Calu3 (cell line): ENCODE measurements around the gene SDR42E2. TPM values are rescaled to one million over a fixed set of nuclear protein-coding genes. Genes with fewer than 3 reads are reported as not detected.

Experiments
- BruUV-seq: library from RNA; stranded (reverse); fragments of 400-500 nt; replicated peaks from 2 replicates; lab custom pipeline; 2021; lab: Mats Ljungman, UMichigan
- CTCF ChIA-PET: fragments of 300-600 bp; sonication (Branson Sonifier 250); formaldehyde crosslinking; loops from one replicate; lab custom pipeline; 2022; ENCODE audit warnings: antibody characterized with exemption; lab: Charles Lee
- DNase-seq: peaks from one replicate; pipeline ENCODE4 v3.0.0; 2022
- H3K27ac Mint-ChIP-seq: one replicate; pipeline ENCODE4 v1.8.0; 2022; ENCODE audit warnings: mixed read lengths; ENCODE audit not compliant: unreplicated experiment
- H3K27me3 Mint-ChIP-seq: one replicate; pipeline ENCODE4 v1.8.0; 2022; ENCODE audit warnings: mixed read lengths; ENCODE audit not compliant: unreplicated experiment
- H3K36me3 Mint-ChIP-seq: one replicate; pipeline ENCODE4 v1.8.0; 2022; ENCODE audit warnings: mild to moderate bottlenecking, moderate library complexity, mixed read lengths; ENCODE audit not compliant: insufficient read depth, unreplicated experiment
- H3K4me1 Mint-ChIP-seq: one replicate; pipeline ENCODE4 v1.8.0; 2022; ENCODE audit warnings: mild to moderate bottlenecking, low read depth, mixed read lengths; ENCODE audit not compliant: unreplicated experiment
- H3K4me3 Mint-ChIP-seq: one replicate; pipeline ENCODE4 v1.8.0; 2022; ENCODE audit warnings: mild to moderate bottlenecking, low read depth, moderate library complexity, mixed read lengths; ENCODE audit not compliant: unreplicated experiment
- H3K9me3 Mint-ChIP-seq: one replicate; pipeline ENCODE4 v1.8.0; 2022; ENCODE audit warnings: low read depth, mixed read lengths; ENCODE audit not compliant: unreplicated experiment
- intact Hi-C: fragments of 100-400 bp; cut with micrococcal nuclease; formaldehyde crosslinking; loops from one replicate; pipeline ENCODE4 v1.10.0; 2022; ENCODE audit not compliant: unreplicated experiment
- total RNA-seq: library from RNA; stranded (reverse); gene quantifications from 2 replicates; pipeline ENCODE4 v1.2.3, GENCODE V29; 2022
- TF ChIP-seq, protein P1 (sequence below): fragments of 200-600 bp; IDR thresholded peaks from one replicate; pipeline ENCODE4 v1.8.0; 2022; ENCODE audit warnings: antibody characterized with exemption; ENCODE audit not compliant: unreplicated experiment

The SDR42E2 gene
- total RNA-seq, 1 experiment from 2014 or later = not detected

DNA sequence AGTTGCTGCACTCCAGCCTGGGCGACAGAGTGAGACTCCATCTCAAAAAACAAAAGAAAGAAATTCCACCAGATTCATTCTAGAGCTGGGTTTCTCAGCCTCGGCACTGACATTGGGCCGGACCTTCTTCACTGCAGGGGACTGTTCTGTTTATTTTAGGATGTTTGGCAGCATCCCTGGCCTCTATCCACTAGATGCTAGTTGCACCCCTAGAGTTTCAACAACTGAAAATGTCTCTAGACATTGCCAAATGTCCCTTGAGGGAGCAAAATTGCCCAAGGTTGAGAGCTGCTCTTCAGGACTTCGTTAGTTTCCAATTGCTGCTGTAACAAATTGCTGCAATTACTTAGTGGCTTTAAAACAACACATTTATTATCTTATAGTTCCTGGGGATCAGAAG is 50.9 kb downstream of the SDR42E2 start:
- TF ChIP-seq, protein P1, sequence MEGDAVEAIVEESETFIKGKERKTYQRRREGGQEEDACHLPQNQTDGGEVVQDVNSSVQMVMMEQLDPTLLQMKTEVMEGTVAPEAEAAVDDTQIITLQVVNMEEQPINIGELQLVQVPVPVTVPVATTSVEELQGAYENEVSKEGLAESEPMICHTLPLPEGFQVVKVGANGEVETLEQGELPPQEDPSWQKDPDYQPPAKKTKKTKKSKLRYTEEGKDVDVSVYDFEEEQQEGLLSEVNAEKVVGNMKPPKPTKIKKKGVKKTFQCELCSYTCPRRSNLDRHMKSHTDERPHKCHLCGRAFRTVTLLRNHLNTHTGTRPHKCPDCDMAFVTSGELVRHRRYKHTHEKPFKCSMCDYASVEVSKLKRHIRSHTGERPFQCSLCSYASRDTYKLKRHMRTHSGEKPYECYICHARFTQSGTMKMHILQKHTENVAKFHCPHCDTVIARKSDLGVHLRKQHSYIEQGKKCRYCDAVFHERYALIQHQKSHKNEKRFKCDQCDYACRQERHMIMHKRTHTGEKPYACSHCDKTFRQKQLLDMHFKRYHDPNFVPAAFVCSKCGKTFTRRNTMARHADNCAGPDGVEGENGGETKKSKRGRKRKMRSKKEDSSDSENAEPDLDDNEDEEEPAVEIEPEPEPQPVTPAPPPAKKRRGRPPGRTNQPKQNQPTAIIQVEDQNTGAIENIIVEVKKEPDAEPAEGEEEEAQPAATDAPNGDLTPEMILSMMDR = no peak
- H3K36me3 Mint-ChIP-seq = peaks cover 4% of the 10 kb centered on the region
- CTCF ChIA-PET = no interaction called here
- no peak overlapping the region for H3K4me3 Mint-ChIP-seq
- DNase-seq = no peak
- no TSS peak for BruUV-seq
- no peak overlapping the region for H3K27ac Mint-ChIP-seq
- H3K9me3 Mint-ChIP-seq = no peaks in the 10 kb centered on the region
- H3K27me3 Mint-ChIP-seq = no peaks in the 10 kb centered on the region
- intact Hi-C loops = no loop called here
- H3K4me1 Mint-ChIP-seq = peaks cover 27% of the 10 kb centered on the region

DNA sequence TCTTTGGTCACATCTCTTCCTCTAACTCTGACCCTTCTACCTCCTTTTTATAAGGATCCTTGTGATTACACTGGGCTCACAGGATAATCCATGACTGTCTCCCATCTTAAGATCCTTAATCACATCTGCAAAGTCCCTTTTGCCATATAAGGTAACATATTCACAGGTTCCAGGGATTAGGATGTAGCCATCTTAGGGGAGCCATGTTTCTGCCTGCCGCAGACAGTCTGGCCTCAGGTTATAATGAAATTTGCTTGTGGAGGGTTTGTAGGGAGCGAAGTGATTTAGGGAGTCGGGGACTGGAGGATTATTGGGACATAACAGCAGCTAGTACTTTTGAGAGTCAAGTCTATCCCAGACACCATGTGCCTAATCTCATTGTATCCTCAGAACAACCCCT is 51.5 kb downstream of the SDR42E2 start:
- TF ChIP-seq, protein P1 = no peak
- Mint-ChIP-seq H3K27me3 (no peaks in the 10 kb centered on the region), H3K4me3 (no peak overlapping the region), H3K9me3 (no peaks in the 10 kb centered on the region), H3K4me1 (peaks cover 25% of the 10 kb centered on the region), H3K36me3 (peaks cover 4% of the 10 kb centered on the region), H3K27ac (no peak overlapping the region)
- intact Hi-C loops = no loop called here
- DNase-seq = no peak
- BruUV-seq = no TSS peak
- CTCF ChIA-PET = no interaction called here

DNA sequence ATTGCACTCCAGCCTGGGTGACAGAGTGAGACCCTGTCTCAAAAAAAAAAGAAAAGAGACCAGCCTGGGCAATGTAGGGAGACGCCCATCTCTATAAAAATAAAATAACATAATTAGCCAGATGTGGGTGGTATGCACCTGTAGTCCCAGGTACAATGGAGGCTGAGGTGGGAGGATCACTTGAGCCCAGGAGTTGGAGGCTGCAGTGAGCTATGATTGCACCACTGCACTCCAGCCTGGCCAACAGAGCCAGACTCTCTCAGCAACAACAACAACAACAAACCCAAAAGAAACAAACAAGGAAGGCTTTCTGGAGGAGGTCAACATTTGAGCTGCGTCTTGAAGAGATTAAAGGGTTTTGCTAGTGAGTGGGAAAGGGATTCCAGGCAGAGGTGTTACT is 52.1 kb downstream of the SDR42E2 start:
- intact Hi-C loops = no loop called here
- peaks cover 25% of the 10 kb centered on the region for H3K4me1 Mint-ChIP-seq
- CTCF ChIA-PET = no interaction called here
- no peak for DNase-seq
- H3K27me3 Mint-ChIP-seq = no peaks in the 10 kb centered on the region
- H3K36me3 Mint-ChIP-seq = peaks cover 4% of the 10 kb centered on the region
- H3K9me3 Mint-ChIP-seq = no peaks in the 10 kb centered on the region
- no peak overlapping the region for H3K4me3 Mint-ChIP-seq
- no peak overlapping the region for H3K27ac Mint-ChIP-seq
- TF ChIP-seq, protein P1 = no peak
- no TSS peak for BruUV-seq

DNA sequence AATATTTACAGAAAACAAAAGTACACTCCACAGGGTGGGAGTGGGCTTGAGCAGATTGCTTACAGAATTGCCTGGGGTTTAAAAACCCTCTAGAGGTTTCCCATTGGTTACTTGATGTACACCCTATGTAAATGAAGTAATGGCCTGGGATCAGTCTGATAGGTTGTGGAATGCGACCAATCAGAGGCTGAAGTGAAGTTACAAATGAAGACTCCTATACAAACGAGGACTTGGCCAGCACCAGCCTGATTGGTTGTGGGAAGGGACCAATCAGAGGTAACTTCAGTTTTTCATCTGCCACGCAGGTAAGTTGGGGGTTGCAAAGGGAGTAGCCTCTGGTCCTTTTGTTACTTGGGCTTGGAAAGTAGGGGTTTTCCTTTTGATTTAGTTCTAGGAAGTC is 52.6 kb downstream of the SDR42E2 start:
- no TSS peak for BruUV-seq
- CTCF ChIA-PET = no interaction called here
- Mint-ChIP-seq H3K27ac (no peak overlapping the region), H3K4me3 (no peak overlapping the region), H3K4me1 (peaks cover 25% of the 10 kb centered on the region), H3K9me3 (no peaks in the 10 kb centered on the region), H3K36me3 (peaks cover 4% of the 10 kb centered on the region), H3K27me3 (no peaks in the 10 kb centered on the region)
- no peak for DNase-seq
- intact Hi-C loops = no loop called here
- TF ChIP-seq, protein P1 = no peak
